KMS-11 (cell line): ENCODE measurements around the gene SLC35F2.

Source experiments
- H2AFZ ChIP-seq: fragments of 200-600 bp; sonication (generic); 2 replicates; pipeline ENCODE4 v1.6.1; 2016; ENCODE audit warnings: antibody characterized with exemption, mixed run types, low read depth
- H3K27ac ChIP-seq: fragments of 200-600 bp; sonication (generic); 2 replicates; pipeline ENCODE4 v1.6.1; 2016; ENCODE audit warnings: mild to moderate bottlenecking, mixed run types
- H3K27me3 ChIP-seq: fragments of 200-600 bp; sonication (generic); 2 replicates; pipeline ENCODE4 v1.6.1; 2017; ENCODE audit warnings: mild to moderate bottlenecking, low read depth, mixed run types, moderate library complexity; ENCODE audit not compliant: insufficient read depth
- H3K36me3 ChIP-seq: fragments of 200-600 bp; sonication (generic); 2 replicates; pipeline ENCODE4 v1.6.1; 2017; ENCODE audit warnings: mild to moderate bottlenecking, mixed run types; ENCODE audit not compliant: insufficient read depth
- H3K4me1 ChIP-seq: fragments of 200-600 bp; sonication (generic); 2 replicates; pipeline ENCODE4 v1.6.1; 2016; ENCODE audit warnings: mild to moderate bottlenecking, low read depth, mixed run types; ENCODE audit not compliant: poor library complexity, severe bottlenecking
- H3K4me2 ChIP-seq: fragments of 200-600 bp; sonication (generic); 2 replicates; pipeline ENCODE4 v1.7.0; 2016; ENCODE audit warnings: mild to moderate bottlenecking, mixed run types
- H3K4me3 ChIP-seq: fragments of 200-600 bp; sonication (generic); IDR thresholded peaks from 2 replicates; pipeline ENCODE4 v1.6.1; 2017; ENCODE audit warnings: low read depth, low read length, mixed read lengths; ENCODE audit not compliant: insufficient read depth
- H3K79me2 ChIP-seq: fragments of 200-600 bp; sonication (generic); 2 replicates; pipeline ENCODE4 v1.6.1; 2016; ENCODE audit warnings: low read depth, mixed run types; ENCODE audit not compliant: insufficient read depth
- H3K9ac ChIP-seq: fragments of 200-600 bp; sonication (generic); 2 replicates; pipeline ENCODE4 v1.6.1; 2016; ENCODE audit warnings: mild to moderate bottlenecking, mixed run types
- H4K20me1 ChIP-seq: fragments of 200-600 bp; sonication (generic); 2 replicates; pipeline ENCODE4 v1.6.1; 2016; ENCODE audit warnings: mild to moderate bottlenecking, mixed run types; ENCODE audit not compliant: insufficient read depth
- TF ChIP-seq, protein P1 (sequence below): fragments of 200-600 bp; sonication (generic); conservative IDR thresholded peaks from 2 replicates; pipeline ENCODE4 v1.6.1; 2017; ENCODE audit warnings: low read depth, mild to moderate bottlenecking, antibody characterized with exemption, low read length, moderate library complexity, mixed read lengths

The SLC35F2 gene

DNA sequence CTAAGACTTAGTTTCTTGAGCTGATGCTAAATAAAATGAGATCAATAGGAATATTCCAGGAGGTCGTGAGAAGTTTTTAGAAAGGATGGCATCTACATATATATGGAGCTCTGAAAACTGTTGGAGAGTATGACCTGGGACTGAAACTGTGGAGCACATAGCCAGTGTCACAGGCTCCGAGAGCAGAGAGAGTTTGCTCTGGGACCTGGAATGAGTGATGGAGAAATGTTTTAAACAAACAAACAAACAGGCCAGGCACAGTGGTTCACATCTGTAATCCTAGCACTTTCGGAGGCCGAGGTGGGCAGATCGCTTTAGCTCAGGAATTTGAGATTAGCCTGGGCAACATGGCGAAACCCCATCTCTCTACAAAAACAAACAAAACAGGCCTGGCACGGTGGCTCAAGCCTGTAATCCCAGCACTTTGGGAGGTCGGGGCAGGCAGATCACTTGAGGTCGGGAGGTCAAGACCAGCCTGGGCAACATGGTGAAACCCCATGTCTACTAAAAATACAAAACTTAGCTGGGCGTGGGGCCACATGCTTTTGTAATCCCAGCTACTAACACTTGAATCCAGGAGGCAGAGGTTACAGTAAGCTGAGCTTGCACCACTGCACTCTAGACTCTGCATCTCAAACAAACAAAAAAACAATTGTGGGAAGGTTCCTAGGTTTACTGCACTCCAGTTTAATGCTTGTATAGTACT, 67.1 kb downstream of the SLC35F2 start:
- no peaks in the 10 kb centered on the region for H3K27me3 ChIP-seq
- no peak overlapping the region for H2AFZ ChIP-seq
- H3K4me3 ChIP-seq = no peak overlapping the region
- no peaks in the 10 kb centered on the region for H4K20me1 ChIP-seq
- TF ChIP-seq, protein P1, sequence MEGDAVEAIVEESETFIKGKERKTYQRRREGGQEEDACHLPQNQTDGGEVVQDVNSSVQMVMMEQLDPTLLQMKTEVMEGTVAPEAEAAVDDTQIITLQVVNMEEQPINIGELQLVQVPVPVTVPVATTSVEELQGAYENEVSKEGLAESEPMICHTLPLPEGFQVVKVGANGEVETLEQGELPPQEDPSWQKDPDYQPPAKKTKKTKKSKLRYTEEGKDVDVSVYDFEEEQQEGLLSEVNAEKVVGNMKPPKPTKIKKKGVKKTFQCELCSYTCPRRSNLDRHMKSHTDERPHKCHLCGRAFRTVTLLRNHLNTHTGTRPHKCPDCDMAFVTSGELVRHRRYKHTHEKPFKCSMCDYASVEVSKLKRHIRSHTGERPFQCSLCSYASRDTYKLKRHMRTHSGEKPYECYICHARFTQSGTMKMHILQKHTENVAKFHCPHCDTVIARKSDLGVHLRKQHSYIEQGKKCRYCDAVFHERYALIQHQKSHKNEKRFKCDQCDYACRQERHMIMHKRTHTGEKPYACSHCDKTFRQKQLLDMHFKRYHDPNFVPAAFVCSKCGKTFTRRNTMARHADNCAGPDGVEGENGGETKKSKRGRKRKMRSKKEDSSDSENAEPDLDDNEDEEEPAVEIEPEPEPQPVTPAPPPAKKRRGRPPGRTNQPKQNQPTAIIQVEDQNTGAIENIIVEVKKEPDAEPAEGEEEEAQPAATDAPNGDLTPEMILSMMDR = no peak
- H3K36me3 ChIP-seq = no peaks in the 10 kb centered on the region
- no peaks in the 10 kb centered on the region for H3K4me1 ChIP-seq
- no peaks in the 10 kb centered on the region for H3K79me2 ChIP-seq
- H3K9ac ChIP-seq = no peak overlapping the region
- no peak overlapping the region for H3K27ac ChIP-seq
- no peak overlapping the region for H3K4me2 ChIP-seq

DNA sequence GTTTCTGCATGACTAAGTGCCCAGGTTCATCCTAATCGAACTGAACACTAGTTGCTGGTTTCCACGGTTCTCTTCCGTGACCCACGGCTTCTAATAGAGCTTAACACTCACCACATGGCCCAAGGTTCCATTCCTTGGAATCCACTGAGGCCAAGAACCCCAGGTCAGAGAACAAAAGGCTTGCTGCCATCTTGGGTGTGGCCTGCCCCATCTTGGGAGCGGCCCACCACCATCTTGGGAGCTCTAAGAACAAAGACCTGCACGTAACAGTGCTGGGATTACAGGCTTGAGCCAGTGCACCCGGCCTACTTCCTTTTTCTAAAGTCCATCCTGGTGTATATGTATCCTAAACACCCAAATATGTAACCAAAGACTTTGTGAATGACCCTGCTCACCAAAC, 68.8 kb downstream of the SLC35F2 start:
- Histone ChIP-seq H3K4me3 (no peak overlapping the region), H3K4me2 (no peak overlapping the region), H4K20me1 (no peaks in the 10 kb centered on the region), H3K4me1 (no peaks in the 10 kb centered on the region), H3K9ac (no peak overlapping the region), H3K79me2 (no peaks in the 10 kb centered on the region), H3K27ac (no peak overlapping the region), H3K36me3 (no peaks in the 10 kb centered on the region), H2AFZ (no peak overlapping the region), H3K27me3 (no peaks in the 10 kb centered on the region)
- TF ChIP-seq, protein P1 = no peak

DNA sequence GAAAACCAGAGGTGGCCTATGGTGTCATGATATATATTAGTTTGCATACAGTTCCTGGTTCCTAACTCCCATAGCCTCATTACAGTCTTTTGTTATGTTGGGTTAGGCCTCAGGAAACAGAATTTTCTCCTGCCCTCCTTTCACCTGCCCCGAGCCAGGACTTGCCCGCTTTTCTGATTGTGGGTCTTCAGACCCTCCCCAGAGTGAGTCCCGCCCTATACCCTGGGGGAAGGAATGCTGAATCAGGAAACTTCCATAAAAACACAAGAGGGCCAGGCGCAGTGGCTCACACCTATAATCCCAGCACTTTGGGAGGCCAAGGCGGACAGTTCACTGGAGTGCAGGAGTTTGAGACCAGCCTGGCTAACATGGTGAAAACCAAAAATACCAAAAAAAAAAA, 70.9 kb downstream of the SLC35F2 start:
- H3K4me2 ChIP-seq = no peak overlapping the region
- no peak overlapping the region for H3K4me3 ChIP-seq
- H3K36me3 ChIP-seq = no peaks in the 10 kb centered on the region
- H3K79me2 ChIP-seq = no peaks in the 10 kb centered on the region
- H3K4me1 ChIP-seq = no peaks in the 10 kb centered on the region
- H4K20me1 ChIP-seq = no peaks in the 10 kb centered on the region
- TF ChIP-seq, protein P1 = no peak
- H3K27me3 ChIP-seq = no peaks in the 10 kb centered on the region
- no peak overlapping the region for H2AFZ ChIP-seq
- no peak overlapping the region for H3K27ac ChIP-seq
- no peak overlapping the region for H3K9ac ChIP-seq

DNA sequence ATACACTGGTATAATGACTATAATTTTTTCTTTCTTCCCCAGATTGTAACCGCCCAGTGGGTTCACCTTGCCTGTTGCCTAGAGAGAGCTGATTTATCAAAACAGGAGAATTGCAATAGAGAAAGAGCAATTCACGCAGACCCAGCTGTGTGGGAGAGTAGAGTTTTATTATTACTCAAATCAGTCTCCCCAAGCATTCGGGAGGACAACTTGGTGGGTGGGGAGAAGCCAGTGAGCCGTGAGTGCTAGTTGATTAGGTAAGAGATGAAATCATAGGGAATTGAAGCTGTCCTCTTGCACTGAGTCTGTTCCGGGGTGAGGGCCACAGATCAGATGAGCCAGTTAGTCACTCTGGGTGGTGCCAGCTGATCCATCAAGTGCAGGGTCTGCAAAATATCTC, 73.2 kb downstream of the SLC35F2 start:
- Histone ChIP-seq H3K4me1 (no peaks in the 10 kb centered on the region), H3K9ac (no peak overlapping the region), H2AFZ (no peak overlapping the region), H3K36me3 (no peaks in the 10 kb centered on the region), H3K4me3 (no peak overlapping the region), H3K27me3 (no peaks in the 10 kb centered on the region), H3K27ac (no peak overlapping the region), H3K4me2 (no peak overlapping the region), H3K79me2 (no peaks in the 10 kb centered on the region), H4K20me1 (no peaks in the 10 kb centered on the region)
- TF ChIP-seq, protein P1 = no peak
